Upper lobe of left lung (tissue), 6 donors: ENCODE measurements around the gene SNW1. TPM values are rescaled to one million over a fixed set of nuclear protein-coding genes. Genes with fewer than 3 reads are reported as not detected.
A peak's percentile ranks its signal among the peaks of the same experiment; 100 is the strongest.
"Not testable (repeated sequence)": the region's sequence is repeated elsewhere in the genome, so short reads cannot be mapped to it uniquely, and the experiment has no call there.

Source experiments
- ATAC-seq, 2 donors: fragments of 200-7000 bp; cut with Tn5 transposase; one replicate each; pipeline ENCODE4 v1.9.1; 2022; ENCODE audit warnings: mild to moderate bottlenecking in 2 of 2, moderate library complexity in 2 of 2; ENCODE audit not compliant: low FRiP score in 2 of 2
- DNase-seq, 2 donors: peaks; one replicate each; pipeline ENCODE4 v3.0.0-alpha.2; 2019 to 2020
- H3K27ac ChIP-seq, 4 donors: fragments of 200-600 bp; sonication (generic); one replicate each; pipeline ENCODE4 v1.5.1; 2016 to 2019
- H3K27me3 ChIP-seq, 4 donors: fragments of 200-600 bp; sonication (generic); one replicate each; pipeline ENCODE4 v1.5.1; 2017 to 2019
- H3K36me3 ChIP-seq, 4 donors: fragments of 200-600 bp; sonication (generic); one replicate each; pipeline ENCODE4 v1.5.1; 2016 to 2019
- H3K4me1 ChIP-seq, 4 donors: fragments of 200-600 bp; sonication (generic); one replicate each; pipeline ENCODE4 v1.5.1; 2018 to 2019
- H3K4me3 ChIP-seq, 4 donors: fragments of 200-600 bp; sonication (generic); one replicate each; pipeline ENCODE4 v1.5.1; 2017 to 2019; ENCODE audit warnings: mild to moderate bottlenecking in 2 of 4, moderate library complexity in 1 of 4
- H3K9me3 ChIP-seq, 4 donors: fragments of 200-600 bp; sonication (generic); one replicate each; pipeline ENCODE4 v1.5.1; 2018 to 2019
- CTCF ChIP-seq, 6 experiments: fragments of 450-650 bp in 4 of 6; fragments of 200-600 bp in 2 of 6; sonication (generic) in 2 of 6; IDR thresholded peaks; one replicate each; pipeline ENCODE4 v1.5.1; 2016 to 2019; ENCODE audit warnings: antibody characterized with exemption in 6 of 6
- EP300 ChIP-seq, 4 donors: sonication (generic); formaldehyde crosslinking; IDR thresholded peaks; one replicate each; pipeline ENCODE4 v1.5.1; 2017; ENCODE audit warnings: antibody characterized with exemption in 4 of 4, control low read depth in 2 of 4
- POLR2A ChIP-seq, 4 donors: fragments of 450-650 bp; IDR thresholded peaks; one replicate each; pipeline ENCODE4 v1.5.1; 2016 to 2017; ENCODE audit warnings: antibody characterized with exemption in 4 of 4, mild to moderate bottlenecking in 2 of 4
- POLR2AphosphoS5 ChIP-seq, 2 donors: sonication (generic); formaldehyde crosslinking; IDR thresholded peaks; one replicate each; pipeline ENCODE4 v1.5.1; 2017; ENCODE audit warnings: antibody characterized with exemption in 2 of 2
- WGBS, 2 donors: methylation state at CpG; one replicate each; pipeline ENCODE4 v1.1.5; 2017 to 2018; 5-methylcytosine and 5-hydroxymethylcytosine counted together
- total RNA-seq, 6 donors: library from RNA; depleted of rRNA in 4 of 6; stranded (reverse); fragments of >200 nt in 4 of 6; gene quantifications; one replicate each; pipeline versions ENCODE4 v1.1.0 to v1.2.1, GENCODE V29; 2016 to 2021
- donor health status: DM: no; HTN: no; CAD: no; lungs with moderate emphysema.
- donor health status: DM: no; HTN: yes; CAD: no; lungs with severe emphysema.

Gene SNW1
- total RNA-seq, 6 donors from 2014 or later: 40.6 to 62.6 (median 58.9) TPM

GRCh38 chr14:77752266-77752665 lies 8.7 kb downstream of the SNW1 start:
- H3K36me3 ChIP-seq: peaks cover 23 to 80% (median 47%) of the 10 kb centered on the region in 4 donors

GRCh38 chr14:77747425-77747824 lies 13.5 kb downstream of the SNW1 start:
- peaks cover 17 to 81% (median 44%) of the 10 kb centered on the region in 4 donors for H3K36me3 ChIP-seq
- not testable (repeated sequence) for H3K9me3 ChIP-seq, H3K4me1 ChIP-seq, H3K27ac ChIP-seq, H3K4me3 ChIP-seq, ATAC-seq, H3K27me3 ChIP-seq
- DNase-seq: peak in 1 of 2 donors; percentile 64
- 91 to 100% methylated on average over 4 to 11 of the region's 33 CpGs for WGBS, 2 donors

More at GRCh38 chr14:77752266-77752665, 8.7 kb downstream of the SNW1 start:
- no peak for DNase-seq
- Histone ChIP-seq H3K27ac (no peak overlapping the region), H3K9me3 (no peaks in the 10 kb centered on the region), H3K4me3 (no peak overlapping the region), H3K27me3 (no peaks in the 10 kb centered on the region), H3K4me1 (peaks cover 0 to 17% (median 9%) of the 10 kb centered on the region in 4 donors)
- WGBS, 2 donors: 94 to 96% methylated on average over 2 of the region's 2 CpGs
- TF ChIP-seq POLR2AphosphoS5 (IDR thresholded peaks at IDR 0.05) (no peak), CTCF (IDR thresholded peaks at IDR 0.05) (no peak), EP300 (IDR thresholded peaks at IDR 0.05) (no peak), POLR2A (IDR thresholded peaks at IDR 0.05) (no peak)
- no peak for ATAC-seq

GRCh38 chr14:77746064-77746702 lies 14.8 kb downstream of the SNW1 start:
- ATAC-seq: no peak
- no peak for DNase-seq
- H3K36me3 ChIP-seq: peaks cover 17 to 78% (median 43%) of the 10 kb centered on the region in 4 donors
- TF ChIP-seq POLR2A (IDR thresholded peaks at IDR 0.05) (no peak), EP300 (IDR thresholded peaks at IDR 0.05) (no peak), CTCF (IDR thresholded peaks at IDR 0.05) (no peak), POLR2AphosphoS5 (IDR thresholded peaks at IDR 0.05) (no peak)
- H3K27me3 ChIP-seq: no peaks in the 10 kb centered on the region
- peaks cover 0 to 2% (median 0%) of the 10 kb centered on the region in 4 donors for H3K4me1 ChIP-seq
- no peaks in the 10 kb centered on the region for H3K9me3 ChIP-seq
- WGBS, 2 donors: 53 to 69% methylated on average over 4 of the region's 4 CpGs
- no peak overlapping the region for H3K4me3 ChIP-seq
- no peak overlapping the region for H3K27ac ChIP-seq

GRCh38 chr14:77741438-77741837 lies 19.5 kb downstream of the SNW1 start:
- WGBS, 2 donors: 80 to 83% methylated on average over 2 of the region's 2 CpGs

More at GRCh38 chr14:77741438-77741837, 19.5 kb downstream of the SNW1 start:
- DNase-seq (no peak), ATAC-seq (no peak)
- TF ChIP-seq POLR2A (IDR thresholded peaks at IDR 0.05) (no peak), POLR2AphosphoS5 (IDR thresholded peaks at IDR 0.05) (no peak), EP300 (IDR thresholded peaks at IDR 0.05) (no peak), CTCF (IDR thresholded peaks at IDR 0.05) (no peak)
- H3K4me3 ChIP-seq: no peak overlapping the region
- H3K36me3 ChIP-seq: peaks cover 11 to 71% (median 37%) of the 10 kb centered on the region in 4 donors
- no peaks in the 10 kb centered on the region for H3K9me3 ChIP-seq
- no peaks in the 10 kb centered on the region for H3K27me3 ChIP-seq
- no peak overlapping the region for H3K27ac ChIP-seq
- H3K4me1 ChIP-seq: peaks cover 3 to 9% (median 5%) of the 10 kb centered on the region in 4 donors
